ENCODE results near the gene BCAN.
"Not testable (repeated sequence)": the region's sequence is repeated elsewhere in the genome, so short reads cannot be mapped to it uniquely, and the experiment has no call there.

The BCAN gene, protein sequence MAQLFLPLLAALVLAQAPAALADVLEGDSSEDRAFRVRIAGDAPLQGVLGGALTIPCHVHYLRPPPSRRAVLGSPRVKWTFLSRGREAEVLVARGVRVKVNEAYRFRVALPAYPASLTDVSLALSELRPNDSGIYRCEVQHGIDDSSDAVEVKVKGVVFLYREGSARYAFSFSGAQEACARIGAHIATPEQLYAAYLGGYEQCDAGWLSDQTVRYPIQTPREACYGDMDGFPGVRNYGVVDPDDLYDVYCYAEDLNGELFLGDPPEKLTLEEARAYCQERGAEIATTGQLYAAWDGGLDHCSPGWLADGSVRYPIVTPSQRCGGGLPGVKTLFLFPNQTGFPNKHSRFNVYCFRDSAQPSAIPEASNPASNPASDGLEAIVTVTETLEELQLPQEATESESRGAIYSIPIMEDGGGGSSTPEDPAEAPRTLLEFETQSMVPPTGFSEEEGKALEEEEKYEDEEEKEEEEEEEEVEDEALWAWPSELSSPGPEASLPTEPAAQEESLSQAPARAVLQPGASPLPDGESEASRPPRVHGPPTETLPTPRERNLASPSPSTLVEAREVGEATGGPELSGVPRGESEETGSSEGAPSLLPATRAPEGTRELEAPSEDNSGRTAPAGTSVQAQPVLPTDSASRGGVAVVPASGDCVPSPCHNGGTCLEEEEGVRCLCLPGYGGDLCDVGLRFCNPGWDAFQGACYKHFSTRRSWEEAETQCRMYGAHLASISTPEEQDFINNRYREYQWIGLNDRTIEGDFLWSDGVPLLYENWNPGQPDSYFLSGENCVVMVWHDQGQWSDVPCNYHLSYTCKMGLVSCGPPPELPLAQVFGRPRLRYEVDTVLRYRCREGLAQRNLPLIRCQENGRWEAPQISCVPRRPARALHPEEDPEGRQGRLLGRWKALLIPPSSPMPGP

DNA sequence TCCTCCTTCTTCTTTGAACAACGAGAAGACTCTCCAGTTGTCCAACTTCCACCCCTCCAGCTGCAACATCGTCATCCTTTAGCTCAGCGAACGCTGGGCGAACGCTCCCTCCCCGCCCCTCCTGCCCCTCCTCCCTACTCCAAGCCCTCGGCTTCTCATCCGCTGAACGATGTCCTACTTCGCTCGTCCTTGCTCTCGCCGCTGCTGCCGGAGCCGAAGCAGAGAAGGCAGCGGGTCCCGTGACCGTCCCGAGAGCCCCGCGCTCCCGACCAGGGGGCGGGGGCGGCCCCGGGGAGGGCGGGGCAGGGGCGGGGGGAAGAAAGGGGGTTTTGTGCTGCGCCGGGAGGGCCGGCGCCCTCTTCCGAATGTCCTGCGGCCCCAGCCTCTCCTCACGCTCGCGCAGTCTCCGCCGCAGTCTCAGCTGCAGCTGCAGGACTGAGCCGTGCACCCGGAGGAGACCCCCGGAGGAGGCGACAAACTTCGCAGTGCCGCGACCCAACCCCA, at the start of gene BCAN:
Gene BCAN, plus strand, starts transcription at position 357 of the 504 bp plus-strand sequence. CDS start 3,938 bp downstream, outside the sequence.
- no peak for DNase-seq (ENCODE audit: low read depth in 1 of 2, low spot score in 1 of 2)

DNA sequence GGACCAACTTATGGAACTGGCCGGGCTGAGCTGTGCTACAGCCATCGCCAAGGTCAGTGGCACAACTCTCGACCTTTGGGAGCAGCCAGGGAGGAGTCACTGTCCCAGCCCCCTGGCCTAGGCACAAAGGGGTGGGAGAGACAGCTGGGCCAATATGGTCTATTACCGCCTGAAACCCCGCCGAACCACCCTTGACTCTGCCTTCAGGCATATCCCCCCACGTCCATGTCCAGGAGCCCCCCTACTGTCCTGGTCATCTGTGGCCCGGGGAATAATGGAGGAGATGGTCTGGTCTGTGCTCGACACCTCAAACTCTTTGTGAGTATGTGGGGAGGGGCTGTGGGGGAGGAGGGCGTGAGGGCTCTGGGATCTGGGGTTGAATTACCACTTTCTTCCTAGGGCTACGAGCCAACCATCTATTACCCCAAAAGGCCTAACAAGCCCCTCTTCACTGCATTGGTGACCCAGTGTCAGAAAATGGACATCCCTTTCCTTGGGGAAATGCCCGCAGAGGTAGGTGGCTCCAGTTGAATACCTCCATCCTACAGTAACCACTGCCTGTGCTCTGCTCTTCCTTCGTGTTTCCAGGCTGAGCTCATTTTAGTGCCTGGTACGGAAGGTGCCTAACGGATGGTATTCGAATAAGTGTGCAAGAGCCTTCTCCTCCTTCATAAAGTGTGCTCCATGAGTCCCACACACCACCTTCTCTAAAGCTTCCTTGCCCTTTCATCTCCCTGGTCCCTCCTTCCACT, 49.6 kb upstream of the BCAN start:
- no peak for DNase-seq (ENCODE audit: low read depth in 1 of 2, low spot score in 1 of 2)

GRCh38 chr1:156592910-156593660, 48.8 kb upstream of the BCAN start:
- no peak for DNase-seq (ENCODE audit: low read depth in 1 of 2, low spot score in 1 of 2)

- DNase-seq (ENCODE audit: low read depth in 1 of 2, low spot score in 1 of 2) = no peak
These were observed 48.3 kb upstream of the BCAN start for GRCh38 chr1:156593661-156593989.

DNA sequence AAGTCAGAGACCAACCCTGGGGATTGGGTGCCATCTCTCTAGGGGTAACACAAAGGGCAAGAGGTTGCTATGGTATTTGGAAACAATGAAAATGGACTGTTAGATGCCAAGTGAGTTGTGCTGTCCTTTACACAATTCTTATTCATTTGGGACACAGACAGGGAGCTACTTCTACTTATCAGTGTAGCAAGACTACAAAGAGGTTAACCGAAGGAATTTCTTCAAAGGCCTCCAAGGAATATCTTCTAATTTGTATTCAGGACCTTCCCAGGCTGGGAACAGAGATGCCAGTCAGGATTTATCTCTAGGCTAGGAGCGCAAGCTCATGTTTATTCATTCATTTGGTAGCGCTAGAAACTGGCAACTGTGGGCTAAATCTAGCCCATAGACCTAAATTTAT, 47.7 kb upstream of the BCAN start:
- DNase-seq (ENCODE audit: low read depth in 1 of 2, low spot score in 1 of 2) = no peak

DNA sequence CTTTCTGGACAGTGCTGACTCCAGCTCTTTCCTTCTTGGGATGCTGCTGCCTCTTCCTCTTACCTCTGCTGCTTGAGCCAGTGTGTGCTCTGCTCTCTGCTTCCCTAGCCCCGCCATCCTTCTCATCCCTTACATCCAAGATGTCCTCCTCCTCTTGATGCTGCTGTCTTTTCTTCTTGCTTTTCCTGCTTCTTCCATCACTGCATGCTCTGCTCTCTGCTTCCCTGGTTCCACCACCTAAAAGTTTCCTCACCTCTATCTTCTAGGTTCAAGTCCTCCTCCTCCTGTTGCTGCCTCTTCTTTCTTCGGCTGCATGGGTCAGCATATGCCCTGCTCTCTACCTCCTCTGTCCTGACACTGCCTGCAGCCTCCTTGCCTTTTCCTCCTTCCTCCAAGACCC, 46.9 kb upstream of the BCAN start:
- no peak for DNase-seq (ENCODE audit: low read depth in 1 of 2, low spot score in 1 of 2)

- no peak for DNase-seq (ENCODE audit: low read depth in 1 of 2, low spot score in 1 of 2)
These were observed 45.5 kb upstream of the BCAN start for GRCh38 chr1:156596426-156596825.

DNA sequence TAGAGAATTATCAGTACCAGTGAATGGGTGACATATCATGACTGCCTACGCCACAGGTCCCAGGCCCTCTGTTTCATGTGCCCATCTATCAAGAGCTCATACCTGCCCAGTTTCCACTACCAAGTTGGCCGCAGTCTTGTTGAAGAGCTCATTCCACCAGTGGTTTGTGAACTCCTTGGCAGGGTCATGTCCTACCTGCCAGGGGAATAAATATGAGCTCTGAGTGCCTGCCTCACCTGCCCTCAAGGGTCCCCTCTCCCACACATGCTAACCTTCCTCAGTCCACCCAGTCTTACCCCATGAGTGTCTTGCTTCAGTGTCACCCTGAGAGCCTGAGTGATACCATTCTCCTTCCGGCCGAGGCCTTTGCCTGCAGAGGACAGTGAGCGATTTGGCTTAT, 43.8 kb upstream of the BCAN start:
- DNase-seq (ENCODE audit: low read depth in 1 of 2, low spot score in 1 of 2) = no peak

- DNase-seq (ENCODE audit: low read depth in 1 of 2, low spot score in 1 of 2) = no peak
These were observed 43.0 kb upstream of the BCAN start for GRCh38 chr1:156598731-156599432.

GRCh38 chr1:156599811-156600210, 42.1 kb upstream of the BCAN start:
- no peak for DNase-seq (ENCODE audit: low read depth in 1 of 2, low spot score in 1 of 2)

GRCh38 chr1:156600733-156601121, 41.2 kb upstream of the BCAN start:
- no peak for DNase-seq (ENCODE audit: low read depth in 1 of 2, low spot score in 1 of 2)

DNA sequence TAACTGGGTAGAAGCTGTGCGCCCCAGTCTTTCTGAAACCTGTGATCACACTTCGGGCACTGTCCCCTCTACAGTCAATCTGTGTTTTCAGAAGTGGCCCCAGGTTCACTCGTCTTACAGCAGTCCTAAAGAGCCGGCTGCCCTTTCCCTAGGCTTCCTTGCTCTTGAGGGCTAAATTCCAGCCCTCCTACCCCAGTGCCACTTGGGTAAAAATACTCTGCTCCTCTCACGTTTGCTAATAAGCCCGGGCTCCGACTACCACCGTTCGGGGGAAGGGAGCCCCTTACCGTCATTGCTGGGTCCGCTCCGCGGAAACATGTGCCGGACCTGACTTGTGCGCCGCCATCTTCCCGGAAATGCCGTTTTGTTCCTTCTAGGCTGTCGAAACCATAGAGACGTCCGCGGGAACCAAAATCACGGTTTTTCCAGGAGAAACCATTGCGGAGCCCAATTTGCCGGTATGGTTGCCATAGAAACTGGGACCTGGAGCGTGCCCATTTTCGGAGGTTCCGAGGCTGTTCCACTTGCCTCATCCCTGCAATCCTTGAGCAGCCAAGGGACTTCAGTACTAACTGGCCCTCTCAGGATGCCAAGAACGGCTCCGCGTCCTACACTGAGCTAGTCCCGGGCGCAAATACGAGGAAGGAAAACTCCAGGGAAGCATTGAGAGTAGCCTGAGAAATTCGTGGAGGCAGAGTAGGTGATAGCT, 40.6 kb upstream of the BCAN start, which contains the start of gene GPATCH4:
Gene GPATCH4, minus strand, starts transcription at position 358 of the 709 bp plus-strand sequence.
- DNase-seq (ENCODE audit: low read depth in 1 of 2, low spot score in 1 of 2) = peak; percentile 59 to 64

- DNase-seq (ENCODE audit: low read depth in 1 of 2, low spot score in 1 of 2) = no peak
These were observed 40.0 kb upstream of the BCAN start for GRCh38 chr1:156601892-156602291.

GRCh38 chr1:156602557-156602993, 39.3 kb upstream of the BCAN start:
- no peak for DNase-seq (ENCODE audit: low read depth in 1 of 2, low spot score in 1 of 2)

DNA sequence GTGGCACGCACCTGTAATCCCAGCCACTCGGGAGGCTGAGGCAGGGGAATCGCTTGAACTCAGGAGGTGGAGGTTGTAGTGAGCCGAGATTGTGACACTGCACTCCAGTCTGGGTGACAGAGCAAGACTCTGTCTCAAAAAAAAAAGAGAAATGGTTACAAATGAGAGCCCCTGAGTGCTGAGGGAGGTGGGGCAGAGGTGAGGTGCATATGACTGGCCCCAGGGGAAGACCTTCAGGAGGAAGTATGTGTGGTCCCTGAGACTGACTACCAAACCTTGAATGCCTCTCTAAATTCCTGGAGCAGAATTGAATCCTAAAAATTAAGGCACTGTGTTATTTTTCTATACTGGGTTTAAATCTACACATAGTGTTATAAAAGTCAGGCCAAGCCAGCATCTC, 34.6 kb upstream of the BCAN start:
- DNase-seq (ENCODE audit: low read depth in 1 of 2, low spot score in 1 of 2) = not testable (repeated sequence)

DNA sequence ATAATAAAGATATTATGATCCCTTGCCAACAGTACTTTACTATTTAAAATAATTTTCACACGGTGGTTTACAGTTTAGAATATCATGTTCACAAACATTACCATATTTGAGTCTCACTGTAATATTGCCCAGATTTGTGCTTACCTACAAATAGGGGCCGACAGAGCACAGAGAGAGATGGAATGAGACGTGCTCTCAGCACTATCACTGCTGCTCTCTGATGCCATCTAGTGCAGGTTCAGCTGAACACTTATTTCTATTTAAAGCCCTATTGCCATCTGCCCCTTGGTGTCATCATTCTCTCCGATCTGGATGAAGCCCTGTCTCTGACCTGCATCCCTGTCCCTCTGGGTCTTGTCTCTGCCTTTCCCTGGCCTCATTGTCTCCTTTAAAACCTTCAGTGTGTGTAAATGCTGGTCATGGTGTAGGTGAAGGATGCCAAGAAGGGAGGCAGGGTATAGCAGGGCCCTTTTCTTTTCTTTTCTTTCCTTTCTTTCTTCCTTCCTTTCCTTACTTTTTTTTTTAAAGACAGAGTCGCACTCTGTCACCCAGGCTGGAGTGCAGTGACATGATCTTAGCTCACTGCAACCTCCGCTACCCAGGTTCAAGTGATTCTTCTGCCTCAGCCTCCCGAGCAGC, 33.8 kb upstream of the BCAN start:
- DNase-seq (ENCODE audit: low read depth in 1 of 2, low spot score in 1 of 2) = peak in 1 of 2 donors; percentile 35

- DNase-seq (ENCODE audit: low read depth in 1 of 2, low spot score in 1 of 2) = peak in 1 of 2 donors; percentile 21
These were observed 32.9 kb upstream of the BCAN start for GRCh38 chr1:156608981-156609380.

DNA sequence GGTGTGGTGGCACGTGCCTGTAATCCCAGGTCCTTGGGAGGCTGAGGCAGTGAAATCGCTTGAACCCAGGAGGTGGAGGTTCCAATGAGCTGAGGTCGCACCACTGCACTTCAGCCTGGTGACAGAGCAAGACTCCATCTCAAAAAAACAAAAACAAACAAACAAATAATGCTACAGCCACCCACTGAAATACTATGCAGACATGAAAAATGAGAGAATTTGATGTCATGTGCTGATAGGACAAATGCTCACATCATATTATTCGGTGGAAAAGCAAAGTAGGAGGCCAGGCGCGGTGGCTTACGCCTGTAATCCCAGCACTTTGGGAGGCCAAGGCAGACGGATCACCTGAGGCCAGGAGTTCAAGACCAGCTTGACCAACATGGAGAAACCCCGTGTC, 31.8 kb upstream of the BCAN start:
- DNase-seq (ENCODE audit: low read depth in 1 of 2, low spot score in 1 of 2) = not testable (repeated sequence)

DNA sequence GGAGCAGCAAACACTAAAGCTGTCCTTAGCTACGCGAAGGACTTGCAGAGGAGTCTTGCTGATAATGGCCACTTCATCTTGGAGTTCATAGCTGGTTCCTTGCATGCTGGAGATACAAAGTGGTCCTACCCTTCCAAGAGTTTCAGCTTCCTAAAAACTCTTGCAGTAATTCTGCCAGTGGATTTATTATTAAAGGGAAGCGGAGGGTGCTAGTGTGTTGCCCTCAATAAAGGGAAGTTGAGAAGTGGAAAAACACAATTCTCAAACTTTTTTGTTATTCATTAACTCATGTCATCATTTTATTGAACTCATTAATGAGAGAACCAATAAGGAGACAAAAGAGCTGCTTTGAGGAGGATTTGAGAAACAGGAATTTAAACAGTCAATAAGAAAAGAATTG, 29.3 kb upstream of the BCAN start:
- no peak for DNase-seq (ENCODE audit: low read depth in 1 of 2, low spot score in 1 of 2)
